NCI-H446 (cell line): ENCODE measurements around the gene ZNF331.

Experiments used
- DNase-seq, 2 experiments: peaks; one replicate each; lab custom pipeline; 2025; lab: John Stamatoyannopoulos, UW

ZNF331 gene

DNA sequence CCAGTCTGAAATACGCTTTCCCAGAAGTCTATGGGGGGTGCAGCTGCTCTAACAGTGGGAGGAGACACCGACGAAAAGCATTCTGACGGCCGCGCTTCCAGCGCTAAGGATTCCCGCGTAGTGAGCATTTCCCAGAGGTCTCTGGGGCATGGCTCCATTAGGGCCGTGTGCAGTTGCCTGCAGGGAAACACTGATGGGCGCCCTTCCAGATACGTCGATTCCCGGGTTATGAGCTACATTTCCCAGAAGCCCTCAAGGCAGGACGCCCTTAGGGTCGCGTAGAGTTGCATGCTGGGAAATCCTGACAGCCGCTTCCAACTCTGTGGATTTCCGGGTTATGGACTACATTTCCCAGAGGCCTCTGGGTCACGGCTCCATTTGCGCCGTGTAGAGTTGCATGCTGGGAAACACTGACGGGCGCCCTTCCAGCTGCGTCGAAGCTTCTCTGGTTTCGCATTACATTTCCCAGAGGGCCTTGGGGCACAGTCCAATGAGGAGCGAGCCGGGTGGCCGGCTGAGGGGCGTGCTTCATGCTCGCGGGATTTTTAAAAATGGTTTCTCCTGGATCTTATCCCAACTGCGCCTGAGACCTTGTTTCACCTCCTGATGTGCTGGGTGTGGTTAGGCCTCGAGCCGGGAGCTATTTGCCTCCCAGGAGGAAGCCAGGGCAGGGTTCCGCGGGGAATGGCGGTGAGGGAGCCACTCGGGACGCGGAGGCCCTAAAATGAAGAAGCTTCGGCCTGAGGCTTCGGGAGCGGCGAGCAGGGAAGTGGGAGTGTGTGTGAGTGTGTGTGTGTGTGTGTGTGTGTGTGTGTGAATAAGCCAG lies 17.2 kb upstream of the ZNF331 start:
- DNase-seq = peak; percentile 74 to 92

DNA sequence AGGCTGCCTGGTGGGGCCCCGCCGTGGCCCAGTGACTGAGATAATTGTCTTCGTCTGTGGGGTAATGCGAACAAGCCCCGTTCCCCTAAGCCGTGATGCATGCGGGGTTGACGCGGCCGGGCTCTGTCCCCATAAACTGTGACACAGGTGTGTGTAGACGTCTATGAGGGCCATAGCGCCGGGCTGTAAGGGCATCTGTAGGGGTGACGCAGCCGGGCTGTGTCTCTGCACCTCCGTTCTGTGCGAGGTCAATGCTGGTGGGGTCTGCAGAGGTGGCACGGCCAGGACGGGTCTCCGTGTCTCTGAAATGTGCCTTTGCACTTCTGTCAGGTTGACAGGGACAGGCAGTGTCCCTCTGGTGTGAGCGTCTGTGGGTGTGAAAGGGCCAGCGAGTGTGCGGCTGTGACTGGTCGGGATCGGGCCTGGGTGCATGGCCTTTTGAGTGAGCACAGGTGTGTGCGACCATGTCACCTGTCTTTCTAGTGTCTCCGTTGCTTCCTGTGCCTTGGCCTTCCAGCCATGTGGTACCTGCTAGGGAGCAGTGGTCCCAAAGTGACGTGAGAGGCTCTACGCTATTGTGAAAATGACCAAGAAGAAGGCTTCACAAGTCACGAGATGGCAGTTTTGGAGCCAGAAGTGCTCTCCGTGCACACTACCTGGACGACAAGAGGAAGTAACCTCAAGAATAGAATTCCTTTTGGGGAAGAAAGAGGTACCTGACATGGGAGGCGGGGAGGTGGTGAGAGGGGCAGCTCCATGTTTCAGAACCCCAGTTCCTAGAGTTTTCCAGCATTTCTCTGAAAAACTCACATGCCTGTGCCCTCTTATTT lies 16.4 kb upstream of the ZNF331 start:
- no peak for DNase-seq

DNA sequence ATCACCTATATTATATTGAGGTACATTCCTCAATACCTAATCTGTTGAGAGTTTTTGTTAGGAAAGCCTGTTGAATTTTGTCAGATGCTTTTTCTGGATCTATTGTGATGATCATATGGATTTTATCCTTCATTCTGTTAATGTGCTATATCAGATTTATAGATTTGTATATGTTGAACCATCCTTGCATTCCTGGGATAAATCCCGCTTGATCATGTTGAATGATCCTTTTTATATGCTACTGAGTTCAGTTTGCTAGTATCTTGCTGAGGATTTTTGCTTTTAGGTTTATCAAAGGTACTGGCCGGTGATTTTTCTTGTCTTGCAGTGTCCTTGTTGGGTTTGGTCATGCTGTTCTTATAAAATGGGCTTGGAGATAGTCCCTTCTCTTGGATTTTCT lies 12.0 kb upstream of the ZNF331 start:
- no peak for DNase-seq

DNA sequence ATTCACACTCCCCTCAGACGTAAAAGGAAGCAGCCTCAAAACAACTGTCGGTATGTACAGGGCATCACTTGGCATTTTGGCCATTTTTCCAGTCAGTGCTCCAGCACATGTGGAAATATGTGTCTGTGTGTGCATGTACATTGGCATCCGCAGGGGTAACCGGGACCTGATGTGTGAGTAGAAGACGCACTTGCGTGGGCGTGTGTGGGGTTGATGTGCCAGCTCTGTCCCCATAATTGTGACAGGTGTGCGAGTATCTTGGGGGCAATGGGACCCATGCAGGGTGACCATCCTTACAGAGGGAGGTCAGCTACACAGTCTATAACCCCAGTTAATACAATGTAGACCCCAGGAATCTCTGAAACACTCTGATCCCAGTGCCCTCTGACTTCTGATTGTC lies 7.3 kb upstream of the ZNF331 start:
- no peak for DNase-seq

DNA sequence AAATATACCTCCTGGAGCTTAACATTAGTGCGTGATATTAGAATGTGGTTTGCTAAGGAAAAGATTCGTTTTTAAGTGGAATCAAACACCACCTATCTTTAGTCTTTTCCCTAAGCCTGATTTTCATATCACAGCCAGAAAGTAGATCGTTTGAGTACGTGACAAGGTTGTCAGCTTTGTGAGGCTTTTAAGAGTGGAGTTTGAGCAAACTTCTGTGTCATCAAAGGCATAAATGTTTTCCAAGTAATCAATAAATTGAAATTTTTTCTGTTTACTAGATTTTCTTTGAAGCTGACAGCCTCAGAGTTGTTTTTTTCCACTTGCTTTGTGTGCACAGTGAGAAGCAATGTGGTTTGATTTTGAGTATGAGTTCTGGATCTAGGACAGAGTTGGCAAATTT lies 6.5 kb upstream of the ZNF331 start:
- no peak for DNase-seq

DNA sequence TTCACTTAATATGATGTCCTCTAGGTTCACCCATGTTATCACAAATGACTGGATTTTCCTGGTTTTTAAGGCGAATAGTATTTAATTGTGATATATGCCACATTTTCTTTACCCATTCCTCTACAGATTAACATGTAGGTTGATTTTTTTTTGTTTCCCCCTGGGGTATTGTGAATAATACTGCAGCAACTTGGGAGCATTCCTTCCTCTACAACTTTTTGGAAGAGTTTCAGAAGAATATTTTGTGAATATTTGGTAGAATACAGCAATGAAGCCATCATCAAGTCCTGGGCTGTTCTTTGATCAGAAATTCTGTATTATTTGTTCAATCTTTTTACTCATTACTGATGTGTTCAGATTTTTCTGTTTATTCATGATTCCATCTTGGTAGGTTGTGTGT lies 5.6 kb upstream of the ZNF331 start:
- no peak for DNase-seq

GRCh38 chr19:53536225-53536548 lies 1.8 kb upstream of the ZNF331 start:
- DNase-seq = no peak

GRCh38 chr19:53537121-53537520 lies 824 bp upstream of the ZNF331 start:
- no peak for DNase-seq

DNA sequence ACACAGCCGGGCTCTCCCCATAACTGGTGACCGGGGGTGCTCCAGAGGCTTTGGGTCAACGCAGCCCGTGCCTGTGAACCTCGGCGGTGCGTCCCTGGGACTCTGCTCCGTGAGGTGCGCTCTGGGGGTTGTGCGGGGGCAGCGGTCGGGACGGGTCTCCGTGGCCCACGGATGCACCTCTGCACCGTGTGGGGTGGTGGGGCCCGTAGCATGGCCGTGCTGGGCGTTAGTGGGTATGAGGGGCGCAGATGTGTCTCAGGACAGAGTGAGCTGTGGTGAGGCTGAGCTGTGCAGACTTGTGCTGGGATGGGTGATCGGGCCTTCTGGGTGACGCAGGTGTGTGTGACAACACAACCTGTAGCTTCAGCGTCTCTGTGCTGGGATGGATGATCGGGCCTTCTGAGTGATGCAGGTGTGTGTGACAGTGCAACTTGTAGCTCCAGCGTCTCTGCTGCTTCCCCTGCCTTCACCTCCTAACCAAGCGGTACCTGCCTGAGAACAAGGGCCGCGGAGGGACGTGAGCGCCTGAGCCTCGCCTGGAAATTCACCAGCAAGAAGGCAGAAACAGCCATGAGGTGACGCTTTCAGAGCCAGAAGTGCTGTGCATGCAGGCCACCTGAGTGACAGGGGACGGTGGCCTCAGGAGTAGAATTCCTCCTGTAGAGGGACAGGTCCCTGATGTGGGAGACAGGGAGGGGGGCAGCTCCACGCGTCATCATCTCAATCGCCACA lies 599 bp downstream of the ZNF331 start:
- DNase-seq = no peak

GRCh38 chr19:53540091-53540490 lies 2.1 kb downstream of the ZNF331 start:
- DNase-seq = no peak

- DNase-seq = no peak
Observed at GRCh38 chr19:53541971-53542370, 4.0 kb downstream of the ZNF331 start.

DNA sequence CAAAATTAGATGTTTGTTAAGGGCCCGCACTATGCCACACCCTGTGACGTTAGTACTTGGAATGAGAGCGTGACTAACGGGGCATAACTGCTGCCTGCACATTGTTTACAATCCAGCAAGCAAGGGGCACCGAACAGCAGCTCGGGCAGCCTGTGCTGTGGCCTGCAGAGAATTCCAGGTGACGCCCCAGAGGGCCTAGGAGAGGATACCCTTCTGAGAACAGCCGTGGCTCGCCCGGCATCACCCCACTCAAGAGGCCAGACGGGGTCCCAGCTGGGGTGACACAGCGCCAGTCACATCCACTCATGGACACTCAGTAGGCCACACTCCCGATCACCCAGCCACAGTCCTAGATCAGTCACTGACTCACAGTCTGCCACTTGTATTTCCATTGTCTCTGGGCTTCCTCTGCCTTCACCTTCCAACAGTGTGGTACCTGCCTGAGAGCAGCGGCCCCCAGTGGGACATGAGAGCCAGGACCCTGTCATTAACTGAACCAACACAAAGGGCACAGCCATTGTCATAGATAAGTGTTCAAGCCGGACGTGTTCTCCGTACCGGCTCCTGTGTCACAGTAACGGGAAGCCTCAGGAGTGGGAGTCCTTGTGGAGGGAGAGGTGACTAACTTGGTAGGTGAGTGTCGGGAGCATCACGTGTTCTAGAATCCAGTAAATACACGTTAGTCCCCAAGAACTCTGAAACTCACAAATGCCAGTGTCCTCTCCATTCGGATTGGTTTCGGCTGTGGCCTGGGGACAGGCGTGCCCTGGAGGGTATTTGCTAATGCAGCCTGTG lies 7.5 kb downstream of the ZNF331 start:
- no peak for DNase-seq

DNA sequence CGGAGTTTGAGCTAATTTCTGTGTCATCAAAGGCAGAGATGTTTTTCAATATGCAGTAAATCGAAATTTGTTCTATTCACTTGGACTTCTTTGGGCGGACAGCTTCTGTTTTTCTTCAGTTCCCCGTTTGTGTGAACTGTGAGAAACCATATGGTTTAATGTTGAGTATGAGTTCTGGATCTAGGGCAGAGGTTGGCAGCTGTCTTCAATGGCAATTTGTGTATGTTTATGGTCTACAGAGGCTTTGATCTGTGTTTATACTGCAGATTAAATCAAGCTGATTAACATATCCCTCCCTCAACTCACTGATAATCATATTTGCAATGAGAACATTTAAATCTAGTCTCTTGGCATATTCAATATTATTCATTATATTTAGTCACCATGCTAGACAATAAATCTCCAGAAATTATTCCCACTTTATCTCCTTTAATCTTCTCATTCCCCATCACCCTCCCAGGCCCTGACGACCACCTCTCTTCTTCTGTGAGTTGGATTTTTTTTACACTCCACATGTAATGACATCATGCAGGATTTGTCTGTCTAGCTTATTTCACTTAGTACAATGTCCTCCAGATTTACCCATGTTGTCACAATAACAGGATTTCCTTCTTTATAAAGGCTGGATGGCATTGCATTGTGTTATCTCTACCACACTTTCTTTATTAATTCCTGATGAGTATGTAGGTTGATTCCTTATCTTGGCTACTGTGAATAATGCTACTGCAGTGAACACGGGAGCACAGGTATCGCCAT lies 9.0 kb downstream of the ZNF331 start:
- DNase-seq = no peak

GRCh38 chr19:53549340-53549739 lies 11.4 kb downstream of the ZNF331 start:
- DNase-seq = no peak

GRCh38 chr19:53552001-53552721 lies 14.2 kb downstream of the ZNF331 start:
- no peak for DNase-seq

- DNase-seq = no peak
Observed at GRCh38 chr19:53553156-53553555, 15.2 kb downstream of the ZNF331 start.

DNA sequence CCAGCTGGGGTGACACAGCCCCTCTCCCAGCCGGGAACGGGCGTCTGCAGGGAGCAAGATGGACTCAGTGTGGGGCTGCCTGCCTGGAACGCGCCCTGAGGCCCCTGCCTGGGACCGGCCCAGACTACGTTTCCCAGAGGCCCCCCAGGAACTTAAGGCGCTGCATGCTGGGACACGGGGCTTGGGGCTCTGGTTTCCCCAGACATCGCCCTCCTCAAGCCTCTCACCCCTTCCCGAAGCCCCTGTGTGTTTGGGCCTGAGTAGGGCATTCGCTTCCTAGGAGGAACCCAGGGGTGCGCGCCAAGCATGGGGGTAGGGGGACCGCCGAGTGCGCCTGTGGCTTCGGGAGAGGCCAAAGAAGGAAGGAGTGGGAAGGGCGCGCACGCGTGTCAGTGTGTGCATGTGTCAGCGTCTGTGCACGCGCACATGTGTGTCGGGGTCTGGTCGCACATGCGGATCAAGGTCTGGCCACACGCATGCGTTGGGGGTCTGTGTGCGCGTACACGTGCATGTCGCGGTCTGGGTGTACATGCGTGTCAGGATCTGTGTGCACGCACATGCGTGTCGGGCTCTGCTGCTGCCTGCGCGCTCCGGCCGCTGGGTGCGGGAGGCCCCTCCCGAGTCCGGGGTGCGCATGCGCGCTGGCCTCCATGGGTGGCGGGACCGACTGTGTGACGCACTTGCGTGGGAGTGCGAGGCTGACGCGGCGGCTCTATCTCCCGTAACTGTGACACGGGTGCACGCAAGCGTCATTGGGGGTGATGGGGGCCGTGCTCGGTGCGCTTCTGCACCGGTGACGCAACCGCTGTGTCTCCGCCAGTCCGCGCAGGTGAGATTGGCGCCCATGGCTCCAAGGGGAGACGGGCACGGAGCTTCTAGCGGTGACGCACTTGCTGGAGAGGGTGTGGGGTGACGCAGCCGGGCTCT lies 16.2 kb downstream of the ZNF331 start:
- peak; percentile 62 to 88 for DNase-seq

- no peak for DNase-seq
Observed at GRCh38 chr19:53554804-53555203, 16.9 kb downstream of the ZNF331 start.

DNA sequence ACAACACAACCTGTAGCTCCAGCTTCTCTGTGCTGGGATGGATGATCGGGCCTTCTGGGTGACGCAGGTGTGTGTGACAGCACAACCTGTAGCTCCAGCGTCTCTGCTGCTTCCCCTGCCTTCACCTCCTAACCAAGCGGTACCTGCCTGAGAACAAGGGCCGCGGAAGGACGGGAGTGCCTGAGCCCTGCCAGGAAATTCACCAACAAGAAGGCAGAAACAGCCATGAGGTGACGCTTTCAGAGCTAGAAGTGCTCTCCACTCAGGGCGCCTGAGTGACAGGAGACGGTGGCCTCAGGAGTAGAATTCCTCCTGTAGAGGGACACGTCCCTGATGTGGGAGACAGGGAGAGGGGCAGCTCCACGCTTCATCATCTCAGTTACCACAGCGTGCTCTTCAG lies 17.4 kb downstream of the ZNF331 start:
- DNase-seq = no peak
